HS-5 (cell line): ENCODE data around the gene PINK1.

Experiments used
- DNase-seq: peaks from one replicate; pipeline ENCODE4 v3.0.0-alpha.2; 2012; ENCODE audit warnings: low read depth

Gene PINK1

GRCh38 chr1:20682571-20683236 is 49.4 kb downstream of the PINK1 start:
- DNase-seq, result no peak

DNA sequence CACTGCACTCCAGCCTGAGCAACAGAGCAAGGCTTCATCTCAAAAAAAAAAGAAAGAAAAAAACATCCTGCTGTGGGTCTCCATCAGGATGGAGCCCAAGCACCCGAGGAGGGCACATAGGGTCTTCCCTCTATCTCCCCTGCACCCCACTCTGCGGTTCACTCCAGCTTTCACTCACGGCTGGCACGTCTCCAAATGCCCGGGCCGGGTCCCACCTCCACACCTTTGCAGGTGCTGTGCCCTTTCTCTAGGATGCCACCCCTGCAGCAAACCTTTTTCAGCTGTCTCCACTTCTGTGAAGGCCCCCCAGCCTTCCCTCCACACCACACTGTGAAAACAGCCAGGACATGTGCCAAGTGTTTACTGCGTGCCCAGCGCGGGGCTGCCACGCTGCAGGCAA is 50.4 kb downstream of the PINK1 start:
- no peak for DNase-seq

DNA sequence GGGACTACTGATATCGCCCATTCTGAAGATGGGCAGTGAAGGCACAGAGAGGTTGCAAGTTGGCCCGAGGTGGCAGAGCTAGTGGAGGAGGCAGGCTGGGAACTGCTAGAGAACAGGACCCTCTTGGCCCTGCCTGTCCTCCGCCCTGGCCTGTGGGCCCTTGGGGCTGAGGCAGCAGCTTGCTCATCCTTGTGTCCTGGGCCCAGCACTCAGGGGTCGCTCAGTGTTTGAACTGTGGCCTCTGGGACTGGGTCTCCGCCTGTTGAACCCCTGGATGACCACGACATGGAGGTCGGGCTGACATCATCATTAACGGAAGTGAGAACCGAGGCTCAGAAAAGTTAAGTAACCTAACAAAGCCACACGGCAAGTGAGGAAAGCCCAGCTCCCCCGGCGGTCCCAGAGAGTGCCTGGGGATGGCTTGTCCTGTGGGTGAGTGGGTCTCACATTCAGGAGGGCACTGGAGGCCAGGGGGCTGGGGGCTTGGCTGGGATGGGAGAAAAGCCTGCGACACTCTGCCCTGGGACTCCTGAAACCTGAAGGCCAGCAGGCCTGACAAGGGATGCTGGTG is 50.9 kb downstream of the PINK1 start:
- DNase-seq, result no peak

DNA sequence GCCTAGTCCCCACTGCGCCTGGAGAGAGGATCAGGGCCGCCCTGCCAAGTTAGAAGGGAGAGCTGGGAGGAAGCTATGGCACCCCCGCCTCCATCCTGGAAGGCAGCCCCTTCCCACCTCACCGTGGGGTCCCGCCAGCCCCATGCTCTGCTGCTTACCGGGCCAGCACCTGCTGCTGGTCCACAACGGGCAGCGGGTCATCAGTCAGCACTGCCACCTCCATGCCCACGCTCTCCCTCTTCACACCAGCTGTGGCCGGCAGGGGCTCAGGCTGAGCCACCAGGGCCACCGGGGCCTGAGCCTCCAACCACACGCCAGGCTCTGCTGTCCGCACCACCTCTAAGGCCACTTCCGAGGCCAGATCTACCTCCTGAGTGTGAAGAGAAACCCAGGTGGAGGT is 51.4 kb downstream of the PINK1 start:
- no peak for DNase-seq

DNA sequence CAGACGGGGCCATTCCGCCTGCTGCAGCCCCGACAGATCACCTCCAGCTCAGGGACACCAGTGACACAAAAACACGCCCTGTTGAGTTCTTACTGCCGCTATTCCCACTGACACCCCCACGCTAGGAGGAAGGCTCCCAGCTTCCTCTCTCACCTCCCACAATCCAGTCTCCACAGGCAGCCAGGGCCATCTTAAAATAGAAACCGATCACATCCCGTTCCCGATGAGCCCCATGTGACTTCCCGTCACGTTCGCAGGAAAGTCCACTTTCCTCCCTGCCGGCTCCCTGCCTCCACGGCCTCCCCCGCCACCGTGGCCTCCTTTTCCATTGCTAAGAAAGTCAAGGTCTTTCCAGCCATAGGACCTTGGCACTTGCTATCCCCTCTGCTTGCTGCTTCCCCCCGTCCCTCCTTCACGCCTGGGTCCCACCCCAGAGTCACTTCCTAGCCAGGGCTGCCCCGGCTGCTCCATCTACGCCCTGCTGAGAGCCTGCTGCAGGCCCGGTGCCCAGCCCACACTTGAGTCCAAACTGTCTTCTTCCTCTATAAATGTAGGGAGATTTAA is 51.9 kb downstream of the PINK1 start:
- no peak for DNase-seq

DNA sequence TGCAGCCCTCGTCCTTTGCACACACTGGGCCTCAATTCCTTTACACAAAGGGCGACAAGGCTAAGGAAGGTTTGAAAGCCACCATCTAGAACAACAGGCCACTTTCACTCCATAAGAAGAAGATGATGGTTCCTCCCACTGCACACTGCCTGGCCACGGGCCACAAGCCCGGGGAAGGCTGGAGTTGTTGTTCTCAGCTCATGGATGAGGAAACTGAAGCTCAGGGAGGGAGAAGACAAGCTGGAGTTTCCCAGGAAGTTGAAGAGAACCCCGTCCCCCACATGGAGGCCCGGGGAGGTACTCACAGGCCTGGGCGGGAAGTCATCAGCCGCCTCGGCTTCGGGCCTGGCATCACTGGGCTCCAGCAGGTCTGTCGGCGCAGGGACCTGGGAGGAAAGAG is 52.5 kb downstream of the PINK1 start:
- DNase-seq, result no peak

- DNase-seq, result no peak
Measured at GRCh38 chr1:20686883-20687725, 53.8 kb downstream of the PINK1 start.

- DNase-seq, result no peak
Measured at GRCh38 chr1:20689645-20690056, 56.4 kb downstream of the PINK1 start.

DNA sequence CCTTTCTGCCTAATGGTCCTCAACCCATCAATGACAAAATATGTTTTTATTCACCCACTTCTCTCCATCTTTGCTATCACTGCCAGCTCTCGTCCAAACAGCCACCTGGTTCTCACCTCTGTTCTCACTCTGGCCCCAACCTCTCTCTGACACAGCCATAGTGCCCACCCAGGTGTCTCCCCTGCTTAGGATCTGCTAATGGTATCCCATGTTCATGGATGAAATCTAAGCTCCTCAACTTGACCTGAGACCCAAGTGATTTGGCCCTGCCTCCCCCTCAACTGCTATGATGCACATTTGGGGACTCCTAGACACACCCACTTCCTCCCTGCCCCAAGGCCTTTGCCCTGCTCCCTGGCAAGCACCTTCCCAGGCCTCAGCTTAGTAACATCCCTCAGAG is 58.6 kb downstream of the PINK1 start:
- no peak for DNase-seq

DNA sequence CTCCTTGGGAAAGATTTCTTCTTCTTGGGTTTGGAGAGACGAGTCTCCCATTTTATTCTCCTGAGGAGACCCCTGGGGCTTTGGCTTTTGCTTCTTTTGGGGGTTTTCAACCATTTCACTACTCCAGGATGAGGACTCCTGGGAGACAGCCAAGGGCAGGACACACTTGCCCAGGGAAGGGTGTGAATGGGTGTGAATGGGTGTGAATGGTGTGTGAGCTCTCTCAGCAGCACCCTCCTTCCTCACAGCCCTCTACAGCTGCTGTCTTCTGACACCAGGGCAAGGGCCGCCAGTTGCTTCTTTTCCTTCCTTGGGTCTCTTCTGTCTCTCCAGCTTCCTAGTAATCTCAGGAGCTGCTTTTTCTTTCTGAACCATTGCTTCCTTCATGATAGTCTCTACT is 60.4 kb downstream of the PINK1 start:
- DNase-seq, result no peak

DNA sequence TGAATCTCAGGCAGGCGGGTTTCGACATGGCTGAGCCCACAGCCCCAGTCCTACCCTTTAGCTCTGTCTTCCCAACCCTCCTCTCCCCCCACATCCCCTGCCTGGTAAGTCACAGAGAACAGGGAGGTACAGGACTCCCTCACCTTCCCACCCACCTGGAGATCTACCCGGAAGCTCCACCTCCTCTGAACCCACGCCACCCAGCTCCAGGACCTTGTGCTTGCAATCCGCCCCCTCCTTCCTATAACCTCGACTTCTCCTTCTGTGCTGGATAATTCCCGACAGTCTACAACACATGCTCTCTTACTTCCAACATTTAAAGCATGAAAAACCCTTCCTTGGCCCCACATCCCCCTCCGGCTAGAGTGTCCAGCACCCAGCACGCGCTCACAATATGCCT is 62.3 kb downstream of the PINK1 start:
- no peak for DNase-seq

GRCh38 chr1:20696397-20697333 is 63.4 kb downstream of the PINK1 start:
- peak; percentile 77 for DNase-seq

- no peak for DNase-seq
Measured at GRCh38 chr1:20697563-20697962, 64.3 kb downstream of the PINK1 start.

DNA sequence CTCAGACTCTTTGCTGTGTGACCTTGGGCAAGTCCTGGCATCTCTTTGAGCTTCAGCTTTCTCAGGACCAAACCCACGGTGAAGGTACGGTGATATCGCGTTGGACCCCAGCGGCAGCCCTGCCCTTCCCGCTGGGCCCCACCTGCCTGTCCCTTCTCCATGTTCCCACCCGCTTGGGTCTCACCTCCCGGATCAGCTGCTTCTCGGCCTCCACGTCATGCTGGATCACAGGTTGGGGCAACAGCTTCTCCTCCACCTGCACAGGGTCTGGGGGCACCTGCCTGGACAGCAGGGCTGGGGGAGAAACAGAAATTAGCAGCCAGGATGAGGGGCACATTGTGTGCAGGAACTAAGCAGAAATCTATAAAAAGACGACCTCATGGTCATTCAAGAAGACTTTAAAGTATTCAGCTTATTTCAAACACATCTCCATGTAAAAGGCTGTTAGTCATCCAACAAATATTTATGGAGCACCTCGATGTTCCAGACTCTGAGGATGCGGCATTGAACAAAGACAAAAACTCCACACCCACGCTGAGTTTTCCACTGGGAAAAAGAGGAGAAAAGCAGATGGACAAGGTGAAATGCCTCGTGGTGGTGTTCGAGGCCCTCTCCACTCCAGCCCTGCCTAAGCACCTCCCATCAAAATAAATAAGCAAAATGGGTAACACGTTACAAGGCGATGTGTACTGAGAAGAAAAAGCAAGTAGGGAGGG is 65.1 kb downstream of the PINK1 start:
- peak; percentile 56 for DNase-seq

DNA sequence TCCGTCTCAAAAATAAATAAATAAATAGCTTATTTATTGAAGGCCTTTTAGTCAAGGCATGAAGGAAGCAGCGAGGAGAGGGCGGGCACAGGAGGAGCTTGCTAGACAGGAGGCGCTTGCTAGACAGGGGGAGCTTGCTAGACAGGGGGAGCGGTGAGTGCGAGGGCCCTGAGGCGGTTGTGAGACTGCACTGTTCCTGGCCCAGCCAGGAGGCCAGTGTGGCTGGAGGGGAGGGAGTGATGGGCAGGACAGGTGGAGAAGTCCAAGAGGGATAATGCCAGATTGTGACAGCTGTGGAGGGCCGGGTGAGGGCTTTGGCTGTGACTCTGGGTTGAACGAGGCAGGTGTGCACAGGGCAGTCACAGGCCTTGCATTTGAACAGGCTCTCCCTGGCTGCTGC is 66.3 kb downstream of the PINK1 start:
- no peak for DNase-seq

GRCh38 chr1:20700636-20701215 is 67.5 kb downstream of the PINK1 start:
- DNase-seq, result no peak
